HCT116 (cell line): ENCODE data around the gene GRIK3.

Experiments used
- CTCF ChIP-seq, 3 experiments: fragments of 200-600 bp in 1 of 3; sonication (generic) in 1 of 3; IDR thresholded peaks in 2 of 3; conservative IDR thresholded peaks in 1 of 3; 2 replicates each; pipeline ENCODE4 v1.5.1; 2012 to 2017; ENCODE audit warnings: low read depth in 2 of 3, low read length in 2 of 3, antibody characterized with exemption in 1 of 3, borderline replicate concordance in 1 of 3, control low read depth in 1 of 3, mild to moderate bottlenecking in 1 of 3, mixed read lengths in 1 of 3, mixed run types in 1 of 3, moderate library complexity in 1 of 3; ENCODE audit not compliant: insufficient read depth in 1 of 3
- POLR2A ChIP-seq: IDR thresholded peaks from 2 replicates; pipeline ENCODE4 v1.7.0; 2011; ENCODE audit warnings: borderline replicate concordance; ENCODE audit not compliant: insufficient read depth, insufficient read length; ENCODE audit errors: extremely low read depth
- TCF7L2 ChIP-seq: IDR thresholded peaks from 2 replicates; pipeline ENCODE4 v1.7.0; 2011; ENCODE audit warnings: borderline replicate concordance, inconsistent platforms; ENCODE audit not compliant: insufficient read depth, insufficient read length; ENCODE audit errors: extremely low read depth

GRCh38 chr1:36981126-36981525 lies 53.2 kb downstream of the GRIK3 start:
- no peak for TF ChIP-seq POLR2A
- no peak for TF ChIP-seq CTCF (IDR thresholded peaks at IDR 0.05 in 2 of 3, conservative IDR thresholded peaks at IDR 0.05 in 1 of 3; ENCODE audit: borderline replicate concordance in 1 of 3, insufficient read depth in 1 of 3, low read depth in 2 of 3, low read length in 2 of 3)
- TF ChIP-seq TCF7L2, result no peak
